GM12891 (cell line): ENCODE measurements around the gene KLHL10.

Source experiments
- POLR2A ChIP-seq: IDR thresholded peaks from 2 replicates; pipeline ENCODE4 v1.6.1; 2011; ENCODE audit warnings: low read depth, low read length, control low read depth
- POLR2AphosphoS5 ChIP-seq: IDR thresholded peaks from 2 replicates; pipeline ENCODE4 v1.6.1; 2011; ENCODE audit warnings: low read depth, low read length, control low read depth
- SPI1 ChIP-seq: IDR thresholded peaks from 2 replicates; pipeline ENCODE4 v1.6.1; 2011; ENCODE audit warnings: low read depth, low read length, control low read depth
- TAF1 ChIP-seq: IDR thresholded peaks from 2 replicates; pipeline ENCODE4 v1.6.1; 2011; ENCODE audit warnings: low read depth, low read length, control low read depth

GRCh38 chr17:41821776-41822175 is 15.8 kb upstream of the KLHL10 start:
- no peak for TF ChIP-seq SPI1
- TF ChIP-seq POLR2AphosphoS5 = no peak
- TF ChIP-seq POLR2A = no peak
- no peak for TF ChIP-seq TAF1
